Psoas muscle (tissue), 8 donors: ENCODE results near the gene DNAJB1. TPM values are rescaled to one million over a fixed set of nuclear protein-coding genes. Genes with fewer than 3 reads are reported as not detected.

Source experiments
- ATAC-seq, 4 donors: fragments of 200-7000 bp; cut with Tn5 transposase; one replicate each; pipeline ENCODE4 v1.9.1; 2020; ENCODE audit warnings: moderate library complexity in 3 of 4, mild to moderate bottlenecking in 2 of 4
- DNase-seq, 2 donors: peaks; one replicate each; pipeline ENCODE4 v3.0.0-alpha.2; 2020
- H3K27ac ChIP-seq: fragments of 200-600 bp; one replicate; pipeline ENCODE4 v1.8.0; 2022
- H3K27me3 ChIP-seq, 3 donors: fragments of 200-600 bp in 1 of 3; one replicate each; pipeline versions ENCODE4 v1.6.1 to v1.8.0; 2013 to 2022; ENCODE audit warnings: low read length in 2 of 3, mild to moderate bottlenecking in 2 of 3, moderate library complexity in 1 of 3; ENCODE audit not compliant: insufficient read depth in 3 of 3
- H3K36me3 ChIP-seq, 2 donors: fragments of 200-600 bp in 1 of 2; one replicate each; pipeline versions ENCODE4 v1.6.1 to v1.8.0; 2013 to 2022; ENCODE audit warnings: low read depth in 1 of 2, mild to moderate bottlenecking in 1 of 2, moderate library complexity in 1 of 2; ENCODE audit not compliant: insufficient read depth in 1 of 2
- H3K4me1 ChIP-seq: fragments of 200-600 bp; one replicate; pipeline ENCODE4 v1.8.0; 2022
- H3K4me3 ChIP-seq: fragments of 200-600 bp; one replicate; pipeline ENCODE4 v1.8.0; 2022; ENCODE audit warnings: mild to moderate bottlenecking
- H3K9me3 ChIP-seq: fragments of 200-600 bp; one replicate; pipeline ENCODE4 v1.8.0; 2022
- WGBS, 3 donors: extraction: QIAGEN DNeasy Blood & Tissue Kit; methylation state at CpG; one replicate each; pipeline versions ENCODE4 v1.1.6 to v1.1.7; 2013; 5-methylcytosine and 5-hydroxymethylcytosine counted together
- intact Hi-C, 2 donors: fragments of 100-400 bp; cut with DNase I; formaldehyde crosslinking; loops; one replicate each; pipeline versions ENCODE4 v1.11.0 to v1.14.2; 2022
- polyA plus RNA-seq, 3 donors: library from polyadenylated mRNA; stranded (reverse); fragments of 200-250 nt; gene quantifications; one replicate each; pipeline ENCODE4 v1.2.3, GENCODE V29; 2013
- total RNA-seq, 4 donors: library from RNA; stranded (reverse); fragmentation: NEBNext Ultra II Directional in 2 of 4; extraction: Animal tissue kit (Norgen Biotek cat#: 25700) in 2 of 4; gene quantifications; one replicate each; pipeline versions ENCODE4 v1.2.1 to v1.2.4, GENCODE V29; 2021 to 2023
- TF ChIP-seq, protein P1 (sequence below): fragments of 200-600 bp; IDR thresholded peaks from one replicate; pipeline ENCODE4 v1.8.0; 2022; ENCODE audit warnings: antibody characterized with exemption
- donor health status: healthy with polysubstance abuse.
- donor health status: DM: no; HTN: no; CAD: no; lungs with moderate emphysema.
- donor health status: Bipolar disorder and iron deficiency.
- donor health status: healthy.
- donor health status: DM: yes; HTN: yes; CAD: no.
- donor health status: DM: no; HTN: no; CAD: no.
- donor health status: DM: no; HTN: no; CAD: no.
- donor health status: DM: yes; HTN: yes; CAD: no.

Gene DNAJB1
- total and polyA plus RNA-seq, 7 donors = 20.8 to 105 (median 32.6) TPM

DNA sequence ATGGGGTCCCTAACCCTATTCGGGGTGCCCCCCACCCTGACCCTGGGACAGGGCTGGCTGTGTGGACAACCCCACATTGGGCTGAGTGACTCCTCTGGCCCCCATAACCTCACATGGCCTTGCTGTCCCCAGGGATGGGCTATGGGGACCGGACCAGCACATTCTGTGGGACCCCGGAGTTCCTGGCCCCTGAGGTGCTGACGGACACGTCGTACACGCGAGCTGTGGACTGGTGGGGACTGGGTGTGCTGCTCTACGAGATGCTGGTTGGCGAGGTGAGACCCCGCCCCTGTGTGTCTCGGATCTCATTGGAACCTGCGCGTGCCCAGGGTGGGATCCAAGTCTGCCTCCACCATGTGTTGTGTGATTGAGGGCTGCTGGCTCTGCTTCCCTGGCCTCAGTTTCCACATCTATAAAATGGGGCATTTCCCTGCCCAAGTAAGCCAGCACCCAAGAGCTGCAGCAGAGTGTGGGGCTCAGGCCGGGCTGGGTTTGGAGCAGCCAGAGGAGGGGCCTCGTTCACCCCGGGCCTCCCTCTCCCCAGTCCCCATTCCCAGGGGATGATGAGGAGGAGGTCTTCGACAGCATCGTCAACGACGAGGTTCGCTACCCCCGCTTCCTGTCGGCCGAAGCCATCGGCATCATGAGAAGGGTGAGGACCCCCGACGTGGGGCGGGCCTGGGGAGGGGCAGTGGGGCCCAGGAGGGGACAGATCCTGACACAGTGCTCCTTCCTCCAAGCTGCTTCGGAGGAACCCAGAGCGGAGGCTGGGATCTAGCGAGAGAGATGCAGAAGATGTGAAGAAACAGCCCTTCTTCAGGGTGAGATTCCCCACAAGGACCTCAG, 47.9 kb downstream of the DNAJB1 start:
- peaks cover 0 to 24% (median 4%) of the 10 kb centered on the region in 3 donors for H3K27me3 ChIP-seq
- peaks cover 0 to 51% of the 10 kb centered on the region in 2 donors for H3K36me3 ChIP-seq
- H3K4me1 ChIP-seq = peaks cover 8% of the 10 kb centered on the region
- no peaks in the 10 kb centered on the region for H3K9me3 ChIP-seq
- intact Hi-C loops = no loop called here
- ATAC-seq (no peak), DNase-seq (no peak)
- H3K4me3 ChIP-seq = no peak overlapping the region
- TF ChIP-seq, protein P1, sequence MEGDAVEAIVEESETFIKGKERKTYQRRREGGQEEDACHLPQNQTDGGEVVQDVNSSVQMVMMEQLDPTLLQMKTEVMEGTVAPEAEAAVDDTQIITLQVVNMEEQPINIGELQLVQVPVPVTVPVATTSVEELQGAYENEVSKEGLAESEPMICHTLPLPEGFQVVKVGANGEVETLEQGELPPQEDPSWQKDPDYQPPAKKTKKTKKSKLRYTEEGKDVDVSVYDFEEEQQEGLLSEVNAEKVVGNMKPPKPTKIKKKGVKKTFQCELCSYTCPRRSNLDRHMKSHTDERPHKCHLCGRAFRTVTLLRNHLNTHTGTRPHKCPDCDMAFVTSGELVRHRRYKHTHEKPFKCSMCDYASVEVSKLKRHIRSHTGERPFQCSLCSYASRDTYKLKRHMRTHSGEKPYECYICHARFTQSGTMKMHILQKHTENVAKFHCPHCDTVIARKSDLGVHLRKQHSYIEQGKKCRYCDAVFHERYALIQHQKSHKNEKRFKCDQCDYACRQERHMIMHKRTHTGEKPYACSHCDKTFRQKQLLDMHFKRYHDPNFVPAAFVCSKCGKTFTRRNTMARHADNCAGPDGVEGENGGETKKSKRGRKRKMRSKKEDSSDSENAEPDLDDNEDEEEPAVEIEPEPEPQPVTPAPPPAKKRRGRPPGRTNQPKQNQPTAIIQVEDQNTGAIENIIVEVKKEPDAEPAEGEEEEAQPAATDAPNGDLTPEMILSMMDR = no peak
- WGBS, 3 donors = 81 to 83% (median 82%) methylated on average over 32 of the region's 32 CpGs
- no peak overlapping the region for H3K27ac ChIP-seq

DNA sequence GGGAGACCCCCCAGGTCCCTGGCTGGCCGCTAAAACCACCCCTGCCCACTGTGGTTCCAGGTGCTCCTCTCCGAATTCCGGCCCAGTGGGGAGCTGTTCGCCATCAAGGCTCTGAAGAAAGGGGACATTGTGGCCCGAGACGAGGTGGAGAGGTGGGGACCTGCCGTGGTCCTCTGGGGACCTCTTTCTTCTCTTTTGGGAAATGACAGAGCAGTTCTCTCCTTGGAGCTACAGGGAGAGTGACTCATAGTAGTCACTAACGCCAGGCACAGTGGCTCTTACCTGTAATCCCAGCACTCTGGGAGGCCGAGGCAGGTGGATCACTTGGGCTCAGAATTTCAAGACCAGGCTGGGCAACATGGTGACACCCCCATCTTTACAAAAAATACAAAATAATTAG, 50.4 kb downstream of the DNAJB1 start:
- Histone ChIP-seq H3K4me3 (no peak overlapping the region), H3K4me1 (peaks cover 8% of the 10 kb centered on the region), H3K27me3 (peaks cover 0 to 5% (median 3%) of the 10 kb centered on the region in 3 donors), H3K9me3 (no peaks in the 10 kb centered on the region), H3K36me3 (peaks cover 0 to 74% of the 10 kb centered on the region in 2 donors), H3K27ac (no peak overlapping the region)
- ATAC-seq (no peak), DNase-seq (no peak)
- TF ChIP-seq, protein P1 = no peak
- intact Hi-C loops = no loop called here
- 79 to 88% (median 88%) methylated on average over 9 of the region's 9 CpGs for WGBS, 3 donors

DNA sequence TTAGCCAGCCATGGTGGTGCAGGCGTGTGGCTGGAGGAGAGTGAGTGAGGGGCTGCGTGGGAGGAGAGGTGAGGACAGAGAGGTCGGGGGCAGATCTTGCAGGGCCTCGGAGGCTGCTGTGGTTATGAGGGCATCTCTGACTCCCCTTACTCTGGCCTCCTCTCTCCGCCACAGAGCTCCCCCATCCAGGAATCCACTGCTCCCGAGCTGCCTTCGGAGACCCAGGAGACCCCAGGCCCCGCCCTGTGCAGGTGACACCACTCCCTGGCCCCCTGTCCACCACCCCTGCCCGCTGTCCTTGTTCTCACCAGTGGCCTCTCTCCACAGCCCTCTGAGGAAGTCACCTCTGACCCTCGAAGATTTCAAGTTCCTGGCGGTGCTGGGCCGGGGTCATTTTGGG, 50.8 kb downstream of the DNAJB1 start:
- WGBS, 3 donors = 83 to 89% (median 85%) methylated on average over 12 of the region's 12 CpGs
- Histone ChIP-seq H3K36me3 (peaks cover 0 to 78% of the 10 kb centered on the region in 2 donors), H3K27ac (no peak overlapping the region), H3K4me1 (peaks cover 4% of the 10 kb centered on the region), H3K27me3 (peaks cover 0 to 1% (median 0%) of the 10 kb centered on the region in 3 donors), H3K9me3 (no peaks in the 10 kb centered on the region), H3K4me3 (no peak overlapping the region)
- intact Hi-C loops = no loop called here
- TF ChIP-seq, protein P1 = no peak
- DNase-seq (no peak), ATAC-seq (no peak)

Other genes starting within 250 kb of the DNAJB1 start
- 10 to 100 TPM; 20.8 to 57.6 (median 40.1) TPM for gene ADGRE5, start 137.0 kb downstream of the DNAJB1 start, total RNA-seq
- gene ADGRE5, start 137.0 kb downstream of the DNAJB1 start, polyA plus RNA-seq = 10 to 100 TPM; 15.6 to 40.2 (median 28.5) TPM
- 10 to 100 TPM; 14.8 to 32.4 (median 26.6) TPM for gene DDX39A, start 99.1 kb downstream of the DNAJB1 start, total RNA-seq
- 10 to 100 TPM; 38.7 to 93.0 (median 45.3) TPM for gene DDX39A, start 99.1 kb downstream of the DNAJB1 start, polyA plus RNA-seq
- 100 to 1,000 TPM in 2 of 4 donors, 10 to 100 TPM in 2; 61.1 to 136 (median 102) TPM for gene PKN1, start 85.1 kb downstream of the DNAJB1 start, total RNA-seq
- gene PKN1, start 85.1 kb downstream of the DNAJB1 start, polyA plus RNA-seq = 10 to 100 TPM; 40.7 to 69.2 (median 62.9) TPM
- gene PTGER1, start 43.0 kb downstream of the DNAJB1 start, total RNA-seq = under 1 TPM in 2 of 4 donors, not detected in 2; 0.15 to 0.25 TPM
- under 1 TPM; 0.05 to 0.10 (median 0.08) TPM for gene PTGER1, start 43.0 kb downstream of the DNAJB1 start, polyA plus RNA-seq
- 10 to 100 TPM; 37.9 to 45.3 (median 43.2) TPM for gene GIPC1, start 22.3 kb downstream of the DNAJB1 start, total RNA-seq
- gene GIPC1, start 22.3 kb downstream of the DNAJB1 start, polyA plus RNA-seq = 10 to 100 TPM; 45.3 to 63.5 (median 50.8) TPM
- 100 to 1,000 TPM; 111 to 209 (median 158) TPM for gene TECR, start 11.2 kb upstream of the DNAJB1 start, total RNA-seq
- 100 to 1,000 TPM in 2 of 3 donors, 10 to 100 TPM in 1; 77.8 to 145 (median 136) TPM for gene TECR, start 11.2 kb upstream of the DNAJB1 start, polyA plus RNA-seq
- 100 to 1,000 TPM; 216 to 306 (median 287) TPM for gene NDUFB7, start 53.7 kb upstream of the DNAJB1 start, total RNA-seq
- gene NDUFB7, start 53.7 kb upstream of the DNAJB1 start, polyA plus RNA-seq = 100 to 1,000 TPM; 488 to 805 (median 716) TPM
- gene CLEC17A, start 64.7 kb upstream of the DNAJB1 start, total RNA-seq = not detected
- gene CLEC17A, start 64.7 kb upstream of the DNAJB1 start, polyA plus RNA-seq = under 1 TPM in 2 of 3 donors, not detected in 1; 0.03 to 0.04 TPM
- gene ADGRE3, start 156.4 kb upstream of the DNAJB1 start, total RNA-seq = under 1 TPM in 2 of 4 donors, not detected in 2; 0.11 to 0.27 TPM
- not detected for gene ADGRE3, start 156.4 kb upstream of the DNAJB1 start, polyA plus RNA-seq
- 1 to 10 TPM; 6.8 to 9.7 (median 8.5) TPM for gene ZNF333, start 171.7 kb upstream of the DNAJB1 start, total RNA-seq
- gene ZNF333, start 171.7 kb upstream of the DNAJB1 start, polyA plus RNA-seq = 10 to 100 TPM in 2 of 3 donors, 1 to 10 TPM in 1; 6.9 to 16.0 (median 10.2) TPM